Neural progenitor cell (in vitro differentiated cells): ENCODE measurements around the gene EGFR. TPM values are rescaled to one million over a fixed set of nuclear protein-coding genes. Genes with fewer than 3 reads are reported as not detected.

Experiments used
- DNase-seq: peaks from one replicate; pipeline ENCODE4 v3.0.0-alpha.2; 2016; ENCODE audit warnings: low spot score
- H2AFZ ChIP-seq: fragments of 200-600 bp; sonication (generic); replicated peaks from 2 replicates; pipeline ENCODE4 v1.6.1; 2016; ENCODE audit warnings: antibody characterized with exemption
- H3F3A ChIP-seq: fragments of 200-600 bp; sonication (generic); 2 replicates; pipeline ENCODE4 v1.6.1; 2016; ENCODE audit warnings: antibody characterized with exemption, low read depth
- H3K27ac ChIP-seq: fragments of 200-600 bp; sonication (generic); 2 replicates; pipeline ENCODE4 v1.5.1; 2016; ENCODE audit warnings: mild to moderate bottlenecking
- H3K27me3 ChIP-seq: fragments of 200-600 bp; sonication (generic); 2 replicates; pipeline ENCODE4 v1.6.1; 2016; ENCODE audit warnings: mild to moderate bottlenecking, moderate library complexity
- H3K36me3 ChIP-seq: fragments of 200-600 bp; sonication (generic); 2 replicates; pipeline ENCODE4 v1.5.1; 2016
- H3K4me1 ChIP-seq: fragments of 200-600 bp; sonication (generic); 2 replicates; pipeline ENCODE4 v1.6.1; 2016; ENCODE audit warnings: mixed run types
- H3K4me2 ChIP-seq: fragments of 200-600 bp; sonication (generic); 2 replicates; pipeline ENCODE4 v1.6.1; 2016
- H3K4me3 ChIP-seq: fragments of 200-600 bp; sonication (generic); 2 replicates; pipeline ENCODE4 v1.5.1; 2016
- H3K79me2 ChIP-seq: fragments of 200-600 bp; sonication (generic); 2 replicates; pipeline ENCODE4 v1.6.1; 2016; ENCODE audit warnings: low read depth
- H3K9ac ChIP-seq: fragments of 200-600 bp; sonication (generic); 2 replicates; pipeline ENCODE4 v1.6.1; 2016
- H3K9me3 ChIP-seq: fragments of 200-600 bp; sonication (generic); 2 replicates; pipeline ENCODE4 v1.5.1; 2016; ENCODE audit warnings: low read depth
- H4K20me1 ChIP-seq: fragments of 200-600 bp; sonication (generic); 2 replicates; pipeline ENCODE4 v1.6.1; 2016; ENCODE audit warnings: low read depth
- H3K27ac Mint-ChIP-seq: 3 replicates; pipeline ENCODE4 v1.8.0; 2021; ENCODE audit warnings: mixed read lengths
- H3K27me3 Mint-ChIP-seq: 2 replicates; pipeline ENCODE4 v1.8.0; 2022; ENCODE audit warnings: low read depth, mild to moderate bottlenecking, inconsistent platforms, moderate library complexity, mixed read lengths; ENCODE audit not compliant: insufficient read depth
- H3K36me3 Mint-ChIP-seq: 3 replicates; pipeline ENCODE4 v1.8.0; 2021; ENCODE audit warnings: mixed read lengths
- H3K4me1 Mint-ChIP-seq: 3 replicates; pipeline ENCODE4 v1.8.0; 2021; ENCODE audit warnings: mixed read lengths
- H3K4me3 Mint-ChIP-seq: 3 replicates; pipeline ENCODE4 v1.8.0; 2021; ENCODE audit warnings: mild to moderate bottlenecking, moderate library complexity, mixed read lengths
- H3K9me3 Mint-ChIP-seq: 3 replicates; pipeline ENCODE4 v1.8.0; 2020; ENCODE audit warnings: mixed read lengths
- EZH2 ChIP-seq: fragments of 200-600 bp; sonication (generic); IDR thresholded peaks from 2 replicates; pipeline ENCODE4 v1.6.1; 2017; ENCODE audit warnings: antibody characterized with exemption, mild to moderate bottlenecking, moderate library complexity
- EZH2phosphoT487 ChIP-seq: fragments of 200-600 bp; sonication (generic); IDR thresholded peaks from 2 replicates; pipeline ENCODE4 v1.6.1; 2017; ENCODE audit warnings: antibody characterized with exemption
- total RNA-seq: library from RNA; depleted of rRNA; stranded (reverse); fragments of >200 nt; gene quantifications from 2 replicates; pipeline ENCODE4 v1.2.3, GENCODE V29; 2015; ENCODE audit warnings: low replicate concordance
- TF ChIP-seq, protein P1 (sequence below): fragments of 200-600 bp; sonication (generic); IDR thresholded peaks from 2 replicates; pipeline ENCODE4 v1.5.1; 2017; ENCODE audit warnings: antibody characterized with exemption, mild to moderate bottlenecking

EGFR gene
- total RNA-seq, 1 donor from 2014 or later, result 4.6 TPM

DNA sequence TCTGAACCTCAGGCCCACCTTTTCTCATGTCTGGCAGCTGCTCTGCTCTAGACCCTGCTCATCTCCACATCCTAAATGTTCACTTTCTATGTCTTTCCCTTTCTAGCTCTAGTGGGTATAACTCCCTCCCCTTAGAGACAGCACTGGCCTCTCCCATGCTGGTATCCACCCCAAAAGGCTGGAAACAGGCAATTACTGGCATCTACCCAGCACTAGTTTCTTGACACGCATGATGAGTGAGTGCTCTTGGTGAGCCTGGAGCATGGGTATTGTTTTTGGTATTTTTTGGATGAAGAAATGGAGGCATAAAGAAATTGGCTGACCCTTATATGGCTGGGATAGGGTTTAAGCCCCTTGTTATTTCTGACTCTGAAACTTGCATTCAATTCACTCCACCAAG is 156.0 kb downstream of the EGFR start:
- Histone ChIP-seq H2AFZ (no peak overlapping the region), H3K4me1 (no peaks in the 10 kb centered on the region), H3F3A (no peaks in the 10 kb centered on the region), H3K79me2 (no peaks in the 10 kb centered on the region), H3K4me2 (no peak overlapping the region), H3K27me3 (no peaks in the 10 kb centered on the region), H3K27ac (no peak overlapping the region), H3K9me3 (no peaks in the 10 kb centered on the region), H4K20me1 (no peaks in the 10 kb centered on the region), H3K4me3 (no peak overlapping the region), H3K36me3 (no peaks in the 10 kb centered on the region), H3K9ac (no peak overlapping the region)
- Mint-ChIP-seq H3K4me1 (peaks cover 12% of the 10 kb centered on the region), H3K4me3 (no peak overlapping the region), H3K36me3 (peaks cover 4% of the 10 kb centered on the region), H3K9me3 (no peaks in the 10 kb centered on the region), H3K27ac (no peak overlapping the region), H3K27me3 (peaks cover 9% of the 10 kb centered on the region)
- TF ChIP-seq, protein P1, sequence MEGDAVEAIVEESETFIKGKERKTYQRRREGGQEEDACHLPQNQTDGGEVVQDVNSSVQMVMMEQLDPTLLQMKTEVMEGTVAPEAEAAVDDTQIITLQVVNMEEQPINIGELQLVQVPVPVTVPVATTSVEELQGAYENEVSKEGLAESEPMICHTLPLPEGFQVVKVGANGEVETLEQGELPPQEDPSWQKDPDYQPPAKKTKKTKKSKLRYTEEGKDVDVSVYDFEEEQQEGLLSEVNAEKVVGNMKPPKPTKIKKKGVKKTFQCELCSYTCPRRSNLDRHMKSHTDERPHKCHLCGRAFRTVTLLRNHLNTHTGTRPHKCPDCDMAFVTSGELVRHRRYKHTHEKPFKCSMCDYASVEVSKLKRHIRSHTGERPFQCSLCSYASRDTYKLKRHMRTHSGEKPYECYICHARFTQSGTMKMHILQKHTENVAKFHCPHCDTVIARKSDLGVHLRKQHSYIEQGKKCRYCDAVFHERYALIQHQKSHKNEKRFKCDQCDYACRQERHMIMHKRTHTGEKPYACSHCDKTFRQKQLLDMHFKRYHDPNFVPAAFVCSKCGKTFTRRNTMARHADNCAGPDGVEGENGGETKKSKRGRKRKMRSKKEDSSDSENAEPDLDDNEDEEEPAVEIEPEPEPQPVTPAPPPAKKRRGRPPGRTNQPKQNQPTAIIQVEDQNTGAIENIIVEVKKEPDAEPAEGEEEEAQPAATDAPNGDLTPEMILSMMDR, result no peak
- DNase-seq, result no peak

DNA sequence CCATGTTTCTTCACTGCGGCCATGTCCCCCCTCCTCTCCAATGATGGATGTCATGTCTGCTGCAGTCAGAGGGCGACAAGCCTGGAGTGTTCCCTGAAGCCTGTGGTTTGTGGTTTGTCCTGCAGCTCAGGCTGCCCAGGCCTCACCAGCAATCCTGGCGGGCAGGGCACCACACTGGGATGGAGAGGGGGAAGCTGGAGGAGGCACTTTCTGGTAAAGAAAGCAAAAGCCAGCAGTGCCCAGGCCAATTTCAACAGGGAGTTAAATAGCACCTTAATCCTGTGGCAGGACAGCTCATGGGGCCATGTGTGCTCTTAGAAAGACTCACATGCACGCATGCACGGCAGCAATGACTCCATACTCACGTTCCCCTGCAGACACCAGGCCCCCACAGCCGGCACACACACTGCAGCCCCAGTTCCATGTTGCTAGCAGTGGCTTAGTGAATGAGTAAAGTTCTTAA is 158.3 kb downstream of the EGFR start:
- Histone ChIP-seq H3K79me2 (no peaks in the 10 kb centered on the region), H3K9ac (no peak overlapping the region), H3K4me2 (no peak overlapping the region), H3K9me3 (no peaks in the 10 kb centered on the region), H3F3A (no peaks in the 10 kb centered on the region), H3K36me3 (no peaks in the 10 kb centered on the region), H4K20me1 (no peaks in the 10 kb centered on the region), H3K4me1 (no peaks in the 10 kb centered on the region), H3K4me3 (no peak overlapping the region), H3K27ac (no peak overlapping the region), H3K27me3 (no peaks in the 10 kb centered on the region), H2AFZ (no peak overlapping the region)
- no peak overlapping the region for H3K27ac Mint-ChIP-seq
- H3K4me3 Mint-ChIP-seq, result no peak overlapping the region
- peaks cover 4% of the 10 kb centered on the region for H3K27me3 Mint-ChIP-seq
- TF ChIP-seq EZH2phosphoT487 (no peak), EZH2 (no peak)
- TF ChIP-seq, protein P1, result no peak
- H3K4me1 Mint-ChIP-seq, result peaks cover 6% of the 10 kb centered on the region
- no peaks in the 10 kb centered on the region for H3K9me3 Mint-ChIP-seq
- DNase-seq, result no peak
- peaks cover 4% of the 10 kb centered on the region for H3K36me3 Mint-ChIP-seq

DNA sequence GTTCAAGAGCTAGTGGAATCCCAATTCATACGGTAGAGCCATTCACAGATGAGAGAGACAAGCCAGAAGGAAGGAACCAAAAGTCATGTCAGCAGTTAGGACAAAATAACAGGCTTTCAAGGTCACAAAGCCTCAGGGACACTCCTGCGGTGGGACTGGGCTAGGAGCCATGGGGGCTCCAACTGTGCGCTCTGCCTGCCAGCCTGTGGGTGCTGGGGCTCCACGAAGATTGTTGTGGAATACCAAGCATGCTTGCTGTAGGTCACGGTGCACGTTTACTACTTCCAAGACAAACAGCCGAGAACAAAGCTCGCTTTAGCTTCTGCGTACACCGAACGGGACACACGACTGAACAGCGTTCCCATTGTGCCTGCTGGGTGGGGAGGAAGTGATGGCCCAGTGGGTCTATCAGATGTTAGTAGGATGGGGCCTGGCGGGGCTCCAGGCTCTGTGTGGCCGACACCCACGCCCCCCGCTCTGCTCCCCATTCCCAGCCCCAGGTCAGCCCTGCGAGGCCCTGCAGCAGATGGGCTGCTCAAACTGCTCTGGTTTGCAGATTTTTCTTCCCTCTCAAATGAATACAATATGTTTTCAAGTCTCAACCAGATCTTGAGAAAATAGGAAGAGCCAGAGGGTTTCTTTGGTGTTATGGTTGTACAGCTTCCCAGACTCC is 158.9 kb downstream of the EGFR start:
- Histone ChIP-seq H3K4me3 (no peak overlapping the region), H3K9ac (no peak overlapping the region), H3K9me3 (no peaks in the 10 kb centered on the region), H3K4me2 (no peak overlapping the region), H3K36me3 (no peaks in the 10 kb centered on the region), H3K27ac (no peak overlapping the region), H3F3A (no peaks in the 10 kb centered on the region), H4K20me1 (no peaks in the 10 kb centered on the region), H3K79me2 (no peaks in the 10 kb centered on the region), H3K27me3 (no peaks in the 10 kb centered on the region), H3K4me1 (no peaks in the 10 kb centered on the region), H2AFZ (no peak overlapping the region)
- TF ChIP-seq EZH2phosphoT487, result no peak
- TF ChIP-seq, protein P1, result no peak
- no peak for TF ChIP-seq EZH2
- DNase-seq, result no peak
- Mint-ChIP-seq H3K27me3 (peaks cover 4% of the 10 kb centered on the region), H3K4me1 (peaks cover 6% of the 10 kb centered on the region), H3K9me3 (no peaks in the 10 kb centered on the region), H3K36me3 (peaks cover 4% of the 10 kb centered on the region), H3K4me3 (no peak overlapping the region), H3K27ac (no peak overlapping the region)
